CD4-positive, alpha-beta memory T cell (primary cell): ENCODE measurements around the gene GALNT13. TPM values are rescaled to one million over a fixed set of nuclear protein-coding genes. Genes with fewer than 3 reads are reported as not detected.

ENCODE experiments used
- CTCF ChIA-PET: fragments of 350-600 bp; sonication (Branson Sonifier 250); formaldehyde crosslinking; loops from one replicate; lab custom pipeline; 2021; ENCODE audit warnings: inconsistent platforms; ENCODE audit not compliant: partially characterized antibody; lab: Charles Lee
- POLR2A ChIA-PET: fragments of 350-600 bp; sonication (Branson Sonifier 250); formaldehyde crosslinking; loops from one replicate; lab custom pipeline; 2021; ENCODE audit not compliant: partially characterized antibody; lab: Charles Lee
- DNase-seq, 5 donors: peaks; one replicate each; pipeline versions ENCODE4 v3.0.0 to v3.0.0-alpha.2; 2020 to 2022; ENCODE audit warnings: mixed read lengths in 1 of 5
- H3K27ac ChIP-seq: one replicate; pipeline ENCODE4 v1.7.0; 2013; ENCODE audit warnings: low read depth, low read length
- H3K27me3 ChIP-seq: 2 replicates; pipeline ENCODE4 v1.7.0; 2013; ENCODE audit warnings: mild to moderate bottlenecking, low read length, moderate library complexity; ENCODE audit not compliant: insufficient read depth
- H3K36me3 ChIP-seq: 2 replicates; pipeline ENCODE4 v1.7.0; 2013; ENCODE audit warnings: mild to moderate bottlenecking, low read length, moderate library complexity; ENCODE audit not compliant: insufficient read depth
- H3K4me1 ChIP-seq: 2 replicates; pipeline ENCODE4 v1.7.0; 2013; ENCODE audit warnings: mild to moderate bottlenecking, low read length, moderate library complexity; ENCODE audit not compliant: insufficient read depth
- H3K4me3 ChIP-seq, 2 donors: one replicate each; pipeline ENCODE4 v1.7.0; 2013; ENCODE audit warnings: low read length in 2 of 2, mild to moderate bottlenecking in 1 of 2
- H3K9me3 ChIP-seq, 2 donors: one replicate each; pipeline ENCODE4 v1.7.0; 2013; ENCODE audit warnings: low read length in 2 of 2, control low read depth in 1 of 2; ENCODE audit not compliant: control insufficient read depth in 1 of 2
- H3K27ac Mint-ChIP-seq, 7 donors: one replicate each; pipeline ENCODE4 v1.8.0; 2020 to 2021; ENCODE audit warnings: mixed read lengths in 7 of 7, mild to moderate bottlenecking in 6 of 7, inconsistent platforms in 3 of 7, moderate library complexity in 3 of 7
- H3K27me3 Mint-ChIP-seq, 2 donors: one replicate each; pipeline ENCODE4 v1.8.0; 2020 to 2021; ENCODE audit warnings: mixed read lengths in 2 of 2
- H3K36me3 Mint-ChIP-seq, 2 donors: one replicate each; pipeline ENCODE4 v1.8.0; 2020 to 2021; ENCODE audit warnings: mixed read lengths in 2 of 2, inconsistent platforms in 1 of 2, mild to moderate bottlenecking in 1 of 2
- H3K4me1 Mint-ChIP-seq, 4 donors: one replicate each; pipeline ENCODE4 v1.8.0; 2020 to 2021; ENCODE audit warnings: mixed read lengths in 4 of 4, mild to moderate bottlenecking in 1 of 4
- H3K4me3 Mint-ChIP-seq, 8 donors: one replicate each; pipeline ENCODE4 v1.8.0; 2020 to 2021; ENCODE audit warnings: mixed read lengths in 8 of 8, mild to moderate bottlenecking in 7 of 8, moderate library complexity in 6 of 8, inconsistent platforms in 3 of 8
- H3K9me3 Mint-ChIP-seq, 8 donors: one replicate each; pipeline ENCODE4 v1.8.0; 2020 to 2021; ENCODE audit warnings: mixed read lengths in 8 of 8, mild to moderate bottlenecking in 5 of 8, inconsistent platforms in 3 of 8, moderate library complexity in 1 of 8
- intact Hi-C: fragments of 100-400 bp; cut with micrococcal nuclease; formaldehyde crosslinking; loops from one replicate; pipeline ENCODE4 v1.15.1; 2023
- polyA plus RNA-seq, 2 donors: library from polyadenylated mRNA; unstranded; fragments of 300-500 nt; fragmentation: Illumina TruSeq; gene quantifications; one replicate each; pipeline ENCODE4 v1.2.3, GENCODE V29; 2021
- total RNA-seq, 2 experiments: library from RNA; stranded (reverse); gene quantifications; one replicate each; pipeline ENCODE4 v1.2.3, GENCODE V29; 2021

GALNT13 gene
- total and polyA plus RNA-seq, 4 experiments from 2014 or later: 0.79 TPM; not detected in 3

GRCh38 chr2:154189953-154190352 is 318.2 kb downstream of the GALNT13 start:
- H3K27ac Mint-ChIP-seq: no peak overlapping the region
- Histone ChIP-seq H3K4me3 (no peak overlapping the region), H3K9me3 (no peaks in the 10 kb centered on the region), H3K36me3 (no peaks in the 10 kb centered on the region), H3K27ac (no peak overlapping the region), H3K27me3 (no peaks in the 10 kb centered on the region), H3K4me1 (no peaks in the 10 kb centered on the region)
- no peaks in the 10 kb centered on the region for H3K27me3 Mint-ChIP-seq
- no peaks in the 10 kb centered on the region for H3K4me1 Mint-ChIP-seq
- ChIA-PET POLR2A (no interaction called here), CTCF (no interaction called here)
- peaks cover 2 to 23% (median 8%) of the 10 kb centered on the region in 8 donors for H3K9me3 Mint-ChIP-seq
- intact Hi-C loops: no loop called here
- no peak for DNase-seq
- H3K4me3 Mint-ChIP-seq: no peak overlapping the region
- no peaks in the 10 kb centered on the region for H3K36me3 Mint-ChIP-seq

GRCh38 chr2:154193246-154193645 is 321.5 kb downstream of the GALNT13 start:
- CTCF ChIA-PET: no interaction called here
- no peaks in the 10 kb centered on the region for H3K4me1 Mint-ChIP-seq
- H3K27ac ChIP-seq: no peak overlapping the region
- no peaks in the 10 kb centered on the region for H3K9me3 ChIP-seq
- H3K36me3 Mint-ChIP-seq: no peaks in the 10 kb centered on the region
- no peak for DNase-seq
- peaks cover 0 to 7% (median 2%) of the 10 kb centered on the region in 8 donors for H3K9me3 Mint-ChIP-seq
- no peaks in the 10 kb centered on the region for H3K27me3 ChIP-seq
- POLR2A ChIA-PET: no interaction called here
- H3K27me3 Mint-ChIP-seq: no peaks in the 10 kb centered on the region
- no peaks in the 10 kb centered on the region for H3K4me1 ChIP-seq
- H3K36me3 ChIP-seq: no peaks in the 10 kb centered on the region
- H3K27ac Mint-ChIP-seq: no peak overlapping the region
- no peak overlapping the region for H3K4me3 ChIP-seq
- no peak overlapping the region for H3K4me3 Mint-ChIP-seq
- intact Hi-C loops: no loop called here

GRCh38 chr2:154194909-154195643 is 323.4 kb downstream of the GALNT13 start:
- POLR2A ChIA-PET: no interaction called here
- Mint-ChIP-seq H3K4me1 (no peaks in the 10 kb centered on the region), H3K9me3 (peaks cover 0 to 7% (median 2%) of the 10 kb centered on the region in 8 donors), H3K4me3 (no peak overlapping the region), H3K27me3 (no peaks in the 10 kb centered on the region), H3K36me3 (no peaks in the 10 kb centered on the region), H3K27ac (no peak overlapping the region)
- DNase-seq: no peak
- Histone ChIP-seq H3K27ac (no peak overlapping the region), H3K9me3 (no peaks in the 10 kb centered on the region), H3K4me3 (no peak overlapping the region), H3K27me3 (no peaks in the 10 kb centered on the region), H3K4me1 (no peaks in the 10 kb centered on the region), H3K36me3 (no peaks in the 10 kb centered on the region)
- intact Hi-C loops: no loop called here
- CTCF ChIA-PET: interaction anchor here (0.7 kb wide), 1 partner anchor 9 kb away, joined by 3 read pairs; no protein-coding TSS in a partner anchor

- ChIA-PET CTCF (no interaction called here), POLR2A (no interaction called here)
- no peak for DNase-seq
These were observed 324.0 kb downstream of the GALNT13 start for GRCh38 chr2:154195644-154196195.

GRCh38 chr2:154198866-154199265 is 327.1 kb downstream of the GALNT13 start:
- H3K4me1 Mint-ChIP-seq: no peaks in the 10 kb centered on the region
- H3K27ac Mint-ChIP-seq: no peak overlapping the region
- H3K4me3 ChIP-seq: no peak overlapping the region
- no peak overlapping the region for H3K27ac ChIP-seq
- no peaks in the 10 kb centered on the region for H3K4me1 ChIP-seq
- no peaks in the 10 kb centered on the region for H3K27me3 ChIP-seq
- no peak for DNase-seq
- no peaks in the 10 kb centered on the region for H3K27me3 Mint-ChIP-seq
- CTCF ChIA-PET: no interaction called here
- H3K9me3 ChIP-seq: no peaks in the 10 kb centered on the region
- no peaks in the 10 kb centered on the region for H3K36me3 ChIP-seq
- intact Hi-C loops: no loop called here
- peaks cover 0 to 5% (median under 1%) of the 10 kb centered on the region in 8 donors for H3K9me3 Mint-ChIP-seq
- H3K4me3 Mint-ChIP-seq: no peak overlapping the region
- POLR2A ChIA-PET: no interaction called here
- no peaks in the 10 kb centered on the region for H3K36me3 Mint-ChIP-seq

More at GRCh38 chr2:154195644-154196195, 324.0 kb downstream of the GALNT13 start:
- Mint-ChIP-seq H3K36me3 (no peaks in the 10 kb centered on the region), H3K27ac (no peak overlapping the region), H3K9me3 (peaks cover 0 to 7% (median 2%) of the 10 kb centered on the region in 8 donors), H3K4me3 (no peak overlapping the region), H3K27me3 (no peaks in the 10 kb centered on the region), H3K4me1 (no peaks in the 10 kb centered on the region)
- intact Hi-C loops: no loop called here
- H3K36me3 ChIP-seq: no peaks in the 10 kb centered on the region
- H3K4me3 ChIP-seq: no peak overlapping the region
- H3K9me3 ChIP-seq: no peaks in the 10 kb centered on the region
- no peaks in the 10 kb centered on the region for H3K27me3 ChIP-seq
- no peak overlapping the region for H3K27ac ChIP-seq
- no peaks in the 10 kb centered on the region for H3K4me1 ChIP-seq

- no peak overlapping the region for H3K4me3 ChIP-seq
- no peaks in the 10 kb centered on the region for H3K4me1 Mint-ChIP-seq
- no peak for DNase-seq
- no peaks in the 10 kb centered on the region for H3K4me1 ChIP-seq
- H3K27me3 ChIP-seq: no peaks in the 10 kb centered on the region
- H3K27ac Mint-ChIP-seq: no peak overlapping the region
- H3K36me3 Mint-ChIP-seq: no peaks in the 10 kb centered on the region
- no peak overlapping the region for H3K4me3 Mint-ChIP-seq
- H3K9me3 Mint-ChIP-seq: peaks cover 0 to 12% (median 3%) of the 10 kb centered on the region in 8 donors
- no peaks in the 10 kb centered on the region for H3K9me3 ChIP-seq
- ChIA-PET POLR2A (no interaction called here), CTCF (no interaction called here)
- no peaks in the 10 kb centered on the region for H3K36me3 ChIP-seq
- no peak overlapping the region for H3K27ac ChIP-seq
- no peaks in the 10 kb centered on the region for H3K27me3 Mint-ChIP-seq
- intact Hi-C loops: no loop called here
These were observed 331.5 kb downstream of the GALNT13 start for GRCh38 chr2:154203206-154203605.

- CTCF ChIA-PET: interaction anchor here (0.6 kb wide), 1 partner anchor 9 kb away, joined by 3 read pairs; no protein-coding TSS in a partner anchor
- peaks cover 0 to 12% (median 3%) of the 10 kb centered on the region in 8 donors for H3K9me3 Mint-ChIP-seq
These were observed 332.2 kb downstream of the GALNT13 start for GRCh38 chr2:154203902-154204301.

More at GRCh38 chr2:154203902-154204301, 332.2 kb downstream of the GALNT13 start:
- no peaks in the 10 kb centered on the region for H3K36me3 Mint-ChIP-seq
- no peak overlapping the region for H3K27ac Mint-ChIP-seq
- POLR2A ChIA-PET: no interaction called here
- H3K36me3 ChIP-seq: no peaks in the 10 kb centered on the region
- no peak overlapping the region for H3K4me3 ChIP-seq
- DNase-seq: no peak
- no peaks in the 10 kb centered on the region for H3K27me3 Mint-ChIP-seq
- intact Hi-C loops: no loop called here
- H3K4me1 Mint-ChIP-seq: no peaks in the 10 kb centered on the region
- no peaks in the 10 kb centered on the region for H3K9me3 ChIP-seq
- H3K4me1 ChIP-seq: no peaks in the 10 kb centered on the region
- H3K27me3 ChIP-seq: no peaks in the 10 kb centered on the region
- H3K27ac ChIP-seq: no peak overlapping the region
- no peak overlapping the region for H3K4me3 Mint-ChIP-seq
